ENCODE data around the gene SMG7. TPM values are rescaled to one million over a fixed set of nuclear protein-coding genes. Genes with fewer than 3 reads are reported as not detected.

Gene SMG7
- total RNA-seq, 1 experiment from 2014 or later = 54.1 TPM

GRCh38 chr1:183537405-183537804, 65.1 kb downstream of the SMG7 start:
- no peaks in the 10 kb centered on the region for H3K9me2 ChIP-seq (ENCODE audit: insufficient read depth)
- H4K20me1 ChIP-seq (ENCODE audit: insufficient read depth) = peaks cover 4% of the 10 kb centered on the region
- RAD21 ChIA-PET (ENCODE audit: low non-redundant PET in 1 of 2, low total read pairs in 2 of 2, uncharacterized antibody in 2 of 2, unreplicated experiment in 2 of 2) = no interaction called here
- H3K4me2 ChIP-seq (ENCODE audit: low read length) = no peak overlapping the region
- H3K9me3 ChIP-seq (ENCODE audit: control insufficient read depth in 1 of 2, insufficient read depth in 1 of 2, low read depth in 1 of 2, low read length in 2 of 2) = no peaks in the 10 kb centered on the region
- DNase-seq (ENCODE audit: low read depth, low spot score) (no peak), ATAC-seq (no peak)
- no peak overlapping the region for H3K9ac ChIP-seq (ENCODE audit: low read length)
- POLR2A ChIA-PET = no interaction called here
- H3K27ac ChIP-seq (ENCODE audit: low read depth, low read length) = no peak overlapping the region
- H3K4me3 ChIP-seq (replicated peaks in 1 of 2; ENCODE audit: low read depth in 1 of 2, low read length in 2 of 2) = no peak overlapping the region
- H3K27me3 ChIP-seq (ENCODE audit: insufficient read depth, low read length) = no peaks in the 10 kb centered on the region
- intact Hi-C loops (cut with micrococcal nuclease) = no loop called here
- TF ChIP-seq SRF (IDR thresholded peaks at IDR 0.05; ENCODE audit: low read depth) (no peak), REST (IDR thresholded peaks at IDR 0.05; ENCODE audit: low read depth) (no peak), SP1 (IDR thresholded peaks at IDR 0.05; ENCODE audit: low read depth) (no peak)
- no peaks in the 10 kb centered on the region for H3K79me2 ChIP-seq (ENCODE audit: insufficient read depth, low read length)
- H3K36me3 ChIP-seq (ENCODE audit: control insufficient read depth in 1 of 2, insufficient read depth in 2 of 2, low read length in 2 of 2) = peaks cover 39 to 41% of the 10 kb centered on the region in 2 experiments
- H3K4me1 ChIP-seq (ENCODE audit: control insufficient read depth in 1 of 2, insufficient read depth in 2 of 2, low read length in 2 of 2) = no peaks in the 10 kb centered on the region
- BruUV-seq (replicated peaks) = no TSS peak
- H2AFZ ChIP-seq (ENCODE audit: low read depth, low read length, poor library complexity, severe bottlenecking) = no peak overlapping the region
- CTCF ChIA-PET = no interaction called here

- ATAC-seq (peak; percentile 98), DNase-seq (ENCODE audit: low read depth, low spot score) (peak; percentile 23)
- RAD21 ChIA-PET (ENCODE audit: low non-redundant PET in 1 of 2, low total read pairs in 2 of 2, uncharacterized antibody in 2 of 2, unreplicated experiment in 2 of 2) = no interaction called here
- Histone ChIP-seq H3K27ac (ENCODE audit: low read depth, low read length) (no peak overlapping the region), H3K9ac (ENCODE audit: low read length) (no peak overlapping the region), H3K27me3 (ENCODE audit: insufficient read depth, low read length) (no peaks in the 10 kb centered on the region), H3K4me1 (ENCODE audit: control insufficient read depth in 1 of 2, insufficient read depth in 2 of 2, low read length in 2 of 2) (peaks cover 0 to 3% of the 10 kb centered on the region in 2 experiments; a peak in 1 of 4 replicates), H3K36me3 (ENCODE audit: control insufficient read depth in 1 of 2, insufficient read depth in 2 of 2, low read length in 2 of 2) (peaks cover 43 to 53% of the 10 kb centered on the region in 2 experiments), H4K20me1 (ENCODE audit: insufficient read depth) (no peaks in the 10 kb centered on the region), H3K9me2 (ENCODE audit: insufficient read depth) (no peaks in the 10 kb centered on the region), H3K4me2 (ENCODE audit: low read length) (no peak overlapping the region), H3K79me2 (ENCODE audit: insufficient read depth, low read length) (no peaks in the 10 kb centered on the region), H2AFZ (ENCODE audit: low read depth, low read length, poor library complexity, severe bottlenecking) (no peak overlapping the region), H3K4me3 (replicated peaks in 1 of 2; ENCODE audit: low read depth in 1 of 2, low read length in 2 of 2) (no peak overlapping the region), H3K9me3 (ENCODE audit: control insufficient read depth in 1 of 2, insufficient read depth in 1 of 2, low read depth in 1 of 2, low read length in 2 of 2) (no peaks in the 10 kb centered on the region)
- POLR2A ChIA-PET = no interaction called here
- BruUV-seq (replicated peaks) = no TSS peak
- intact Hi-C loops (cut with micrococcal nuclease) = loop anchor here (1.0 to 10.0 kb wide), 3 partner anchors 73 to 262 kb away; no protein-coding TSS in a partner anchor
- CTCF ChIA-PET = no interaction called here
- TF ChIP-seq, protein P1, sequence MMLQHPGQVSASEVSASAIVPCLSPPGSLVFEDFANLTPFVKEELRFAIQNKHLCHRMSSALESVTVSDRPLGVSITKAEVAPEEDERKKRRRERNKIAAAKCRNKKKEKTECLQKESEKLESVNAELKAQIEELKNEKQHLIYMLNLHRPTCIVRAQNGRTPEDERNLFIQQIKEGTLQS (IDR thresholded peaks at IDR 0.05) = no peak
- TF ChIP-seq EGR1 (IDR thresholded peaks at IDR 0.05; ENCODE audit: low read depth) (no peak), CEBPB (IDR thresholded peaks at IDR 0.05; ENCODE audit: low read depth) (no peak), RAD21 (IDR thresholded peaks at IDR 0.05; ENCODE audit: low read depth) (peak; percentile 62), CTCF (IDR thresholded peaks at IDR 0.05 in 2 of 3, conservative IDR thresholded peaks at IDR 0.05 in 1 of 3; ENCODE audit: borderline replicate concordance in 1 of 3, insufficient read depth in 1 of 3, low read depth in 2 of 3, low read length in 2 of 3) (peak; percentile 47 to 74 (median 64); a peak in 5 of 6 replicates), SRF (IDR thresholded peaks at IDR 0.05; ENCODE audit: low read depth) (no peak), REST (IDR thresholded peaks at IDR 0.05; ENCODE audit: low read depth) (no peak)
- TF ChIP-seq, protein P2, sequence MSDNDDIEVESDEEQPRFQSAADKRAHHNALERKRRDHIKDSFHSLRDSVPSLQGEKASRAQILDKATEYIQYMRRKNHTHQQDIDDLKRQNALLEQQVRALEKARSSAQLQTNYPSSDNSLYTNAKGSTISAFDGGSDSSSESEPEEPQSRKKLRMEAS (IDR thresholded peaks at IDR 0.05) = no peak
These were observed 71.4 kb downstream of the SMG7 start for GRCh38 chr1:183543619-183544204.
